Activated T-helper 2 cell treated with anti-CD3 and anti-CD28 coated beads, Interferon-gamma antibody, Interleukin-2, Interleukin-4, amounts not matched to agents 10 μg/mL and 5 μg/mL and 100 μg/mL, durations not matched to agents 14 hours and 24 hours and 36 hours (primary cell): ENCODE results near the gene PIGX. TPM values are rescaled to one million over a fixed set of nuclear protein-coding genes. Genes with fewer than 3 reads are reported as not detected.
"Not testable (repeated sequence)": the region's sequence is repeated elsewhere in the genome, so short reads cannot be mapped to it uniquely, and the experiment has no call there.

Experiments
- DNase-seq: peaks from one replicate; pipeline ENCODE4 v3.0.0; 2021; ENCODE audit warnings: low spot score
- H3K27ac Mint-ChIP-seq: one replicate; pipeline ENCODE4 v1.8.0; 2021; ENCODE audit warnings: mixed read lengths
- H3K27me3 Mint-ChIP-seq: one replicate; pipeline ENCODE4 v1.8.0; 2021; ENCODE audit warnings: low read depth, mixed read lengths
- H3K36me3 Mint-ChIP-seq: one replicate; pipeline ENCODE4 v1.8.0; 2021; ENCODE audit warnings: low read depth, mixed read lengths
- H3K4me1 Mint-ChIP-seq: one replicate; pipeline ENCODE4 v1.8.0; 2021; ENCODE audit warnings: low read depth, mixed read lengths
- H3K4me3 Mint-ChIP-seq: one replicate; pipeline ENCODE4 v1.8.0; 2021; ENCODE audit warnings: low read depth, mild to moderate bottlenecking, moderate library complexity, mixed read lengths
- H3K9me3 Mint-ChIP-seq: one replicate; pipeline ENCODE4 v1.8.0; 2021; ENCODE audit warnings: mixed read lengths
- intact Hi-C: fragments of 100-400 bp; cut with micrococcal nuclease; formaldehyde crosslinking; loops from one replicate; pipeline ENCODE4 v1.15.1; 2023
- total RNA-seq: library from RNA; stranded (reverse); gene quantifications from 2 replicates; pipeline ENCODE4 v1.2.3, GENCODE V29; 2022

The PIGX gene
- total RNA-seq, 1 donor from 2014 or later, result 65.7 TPM

DNA sequence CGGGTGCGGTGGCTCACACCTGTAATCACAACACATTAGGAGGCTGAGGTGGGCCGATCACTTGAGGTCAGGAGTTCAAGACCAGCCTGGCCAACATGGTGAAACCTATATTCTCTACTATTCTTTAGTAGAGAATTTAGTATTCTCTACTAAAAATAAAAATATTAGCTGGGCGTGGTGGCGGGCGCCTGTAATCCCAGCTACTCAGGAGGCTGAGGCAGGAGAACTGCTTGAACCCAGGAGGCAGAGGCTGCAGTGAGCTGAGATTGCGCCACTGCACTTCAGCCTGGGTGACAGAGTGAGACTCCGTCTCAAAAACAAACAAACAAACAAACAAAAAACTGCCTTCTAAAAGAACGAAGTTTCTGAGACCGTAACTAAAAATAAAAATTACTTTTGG lies 31.4 kb downstream of the PIGX start:
- not testable (repeated sequence) for H3K27me3 Mint-ChIP-seq, DNase-seq, H3K4me3 Mint-ChIP-seq, H3K27ac Mint-ChIP-seq
- peaks cover 17% of the 10 kb centered on the region for H3K9me3 Mint-ChIP-seq
- H3K36me3 Mint-ChIP-seq, result peaks cover 58% of the 10 kb centered on the region
- peaks cover 30% of the 10 kb centered on the region for H3K4me1 Mint-ChIP-seq
- intact Hi-C loops, result loop anchor here (5.0 kb wide), 1 partner anchor 59 kb away; no protein-coding TSS in a partner anchor

DNA sequence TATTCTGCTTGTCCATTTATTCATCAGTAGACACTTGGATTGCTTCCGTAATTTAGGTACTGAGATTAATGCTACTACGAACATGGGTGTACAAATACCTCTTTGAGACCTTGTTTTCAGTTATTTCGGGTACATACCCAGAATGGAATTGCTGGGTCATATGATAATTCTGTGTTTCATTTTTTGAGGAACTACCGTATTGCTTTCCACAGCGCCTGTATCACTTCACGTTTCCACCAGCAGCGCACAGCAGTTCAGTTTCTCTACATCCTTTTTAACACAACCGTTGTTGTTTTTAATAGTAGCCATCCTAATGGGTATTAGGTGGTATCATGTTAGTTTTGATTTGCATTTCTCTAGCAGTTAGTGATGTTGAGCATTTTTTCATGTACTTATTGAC lies 36.9 kb downstream of the PIGX start:
- no peak for DNase-seq
- H3K4me3 Mint-ChIP-seq, result no peak overlapping the region
- H3K27ac Mint-ChIP-seq, result no peak overlapping the region
- peaks cover 84% of the 10 kb centered on the region for H3K36me3 Mint-ChIP-seq
- intact Hi-C loops, result no loop called here
- no peaks in the 10 kb centered on the region for H3K27me3 Mint-ChIP-seq
- peaks cover 28% of the 10 kb centered on the region for H3K4me1 Mint-ChIP-seq
- H3K9me3 Mint-ChIP-seq, result peaks cover 21% of the 10 kb centered on the region

DNA sequence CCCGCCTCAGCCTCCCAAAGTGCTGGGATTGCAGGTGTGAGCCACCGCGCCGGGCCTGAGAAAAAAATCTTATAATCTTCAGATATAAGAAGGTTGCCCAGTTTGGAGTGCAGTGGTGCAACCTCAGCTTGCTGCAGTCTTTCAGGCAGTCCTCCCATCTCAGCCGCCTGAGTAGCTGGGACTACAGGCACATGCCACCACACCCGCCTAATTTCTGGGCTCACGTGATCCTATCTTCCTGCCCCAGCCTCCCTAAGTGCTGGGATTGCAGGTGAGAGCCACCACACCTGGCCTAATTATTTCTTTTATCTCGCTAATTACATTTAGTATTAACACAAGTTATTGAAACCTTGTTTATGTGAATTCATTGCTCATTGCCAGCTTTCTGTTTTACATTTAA lies 41.0 kb downstream of the PIGX start:
- peaks cover 91% of the 10 kb centered on the region for H3K36me3 Mint-ChIP-seq
- no peak overlapping the region for H3K27ac Mint-ChIP-seq

DNA sequence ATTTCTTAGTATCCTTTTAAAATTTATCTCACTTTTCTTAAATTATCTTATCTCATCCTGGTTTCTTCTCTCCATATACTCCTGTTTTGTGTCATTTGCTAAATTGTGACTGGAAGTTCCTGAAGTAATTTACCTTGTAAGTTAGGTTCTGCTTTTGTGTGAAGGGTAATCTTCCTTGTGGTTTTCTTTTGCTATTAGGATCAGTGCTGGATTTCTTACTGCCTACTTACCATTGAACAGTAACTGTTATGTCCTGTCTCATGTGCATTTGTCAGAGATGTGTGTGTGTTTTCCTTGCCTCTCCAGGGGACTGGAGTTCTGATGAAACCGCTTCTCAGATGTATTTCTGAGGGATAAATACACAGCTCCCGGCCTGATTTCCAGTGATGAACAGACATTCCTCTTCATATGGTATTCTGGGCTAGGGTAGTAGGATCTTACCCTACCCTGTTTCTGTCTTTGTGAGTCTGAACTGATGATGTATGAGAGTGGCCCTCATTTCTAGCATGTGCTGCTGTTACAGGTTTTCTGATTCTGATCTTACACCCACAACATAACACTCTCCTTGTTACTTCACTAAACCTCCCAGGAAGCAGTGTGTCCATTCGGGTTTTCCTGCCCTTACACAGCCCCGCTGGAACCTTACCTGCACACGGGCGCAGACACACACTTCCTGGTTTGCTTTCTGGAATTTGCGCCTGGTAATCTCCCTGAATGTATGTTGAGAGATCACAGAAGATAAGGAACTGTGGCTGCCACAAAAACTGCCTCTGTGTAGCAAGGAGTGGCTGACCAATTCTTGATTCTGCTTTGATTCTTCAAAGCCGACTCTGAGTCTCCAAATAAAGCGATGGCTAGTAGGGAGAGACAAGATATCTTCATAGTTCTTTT lies 42.2 kb downstream of the PIGX start:
- Mint-ChIP-seq H3K4me3 (no peak overlapping the region), H3K27me3 (no peaks in the 10 kb centered on the region), H3K4me1 (peaks cover 40% of the 10 kb centered on the region), H3K9me3 (peaks cover 25% of the 10 kb centered on the region), H3K27ac (peak overlapping the region; percentile 62), H3K36me3 (peaks cover 82% of the 10 kb centered on the region)
- DNase-seq, result no peak
- intact Hi-C loops, result loop anchor here (2.0 kb wide), 1 partner anchor 14 kb away; no protein-coding TSS in a partner anchor

More for the DNA sequence above, 41.0 kb downstream of the PIGX start:
- Mint-ChIP-seq H3K4me1 (peaks cover 45% of the 10 kb centered on the region), H3K27me3 (no peaks in the 10 kb centered on the region), H3K4me3 (no peak overlapping the region), H3K9me3 (peaks cover 33% of the 10 kb centered on the region)
- intact Hi-C loops, result no loop called here
- DNase-seq, result no peak

DNA sequence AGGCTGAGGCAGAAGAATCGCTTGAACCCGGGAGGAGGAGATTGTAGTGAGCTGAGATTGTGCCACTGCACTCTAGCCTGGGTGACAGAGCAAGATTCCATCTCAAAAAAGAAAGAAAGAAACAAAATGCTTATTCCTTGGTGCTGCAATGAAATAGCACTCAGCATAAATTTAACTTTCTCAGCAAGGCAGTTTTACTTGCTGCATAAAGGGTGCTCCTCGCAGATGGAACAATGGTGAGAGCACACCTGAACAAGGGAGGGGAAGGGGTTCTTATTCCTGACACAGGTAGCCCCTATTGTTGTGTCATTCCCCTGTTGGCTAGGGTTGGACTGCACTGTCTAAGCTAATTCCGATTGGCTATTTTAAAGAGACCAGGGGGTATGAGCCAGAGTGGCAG lies 44.6 kb downstream of the PIGX start:
- peaks cover 29% of the 10 kb centered on the region for H3K9me3 Mint-ChIP-seq
- intact Hi-C loops, result no loop called here
- H3K4me1 Mint-ChIP-seq, result peaks cover 33% of the 10 kb centered on the region
- no peaks in the 10 kb centered on the region for H3K27me3 Mint-ChIP-seq
- no peak overlapping the region for H3K4me3 Mint-ChIP-seq
- H3K36me3 Mint-ChIP-seq, result peaks cover 68% of the 10 kb centered on the region
- H3K27ac Mint-ChIP-seq, result peak overlapping the region; percentile 1
- no peak for DNase-seq

DNA sequence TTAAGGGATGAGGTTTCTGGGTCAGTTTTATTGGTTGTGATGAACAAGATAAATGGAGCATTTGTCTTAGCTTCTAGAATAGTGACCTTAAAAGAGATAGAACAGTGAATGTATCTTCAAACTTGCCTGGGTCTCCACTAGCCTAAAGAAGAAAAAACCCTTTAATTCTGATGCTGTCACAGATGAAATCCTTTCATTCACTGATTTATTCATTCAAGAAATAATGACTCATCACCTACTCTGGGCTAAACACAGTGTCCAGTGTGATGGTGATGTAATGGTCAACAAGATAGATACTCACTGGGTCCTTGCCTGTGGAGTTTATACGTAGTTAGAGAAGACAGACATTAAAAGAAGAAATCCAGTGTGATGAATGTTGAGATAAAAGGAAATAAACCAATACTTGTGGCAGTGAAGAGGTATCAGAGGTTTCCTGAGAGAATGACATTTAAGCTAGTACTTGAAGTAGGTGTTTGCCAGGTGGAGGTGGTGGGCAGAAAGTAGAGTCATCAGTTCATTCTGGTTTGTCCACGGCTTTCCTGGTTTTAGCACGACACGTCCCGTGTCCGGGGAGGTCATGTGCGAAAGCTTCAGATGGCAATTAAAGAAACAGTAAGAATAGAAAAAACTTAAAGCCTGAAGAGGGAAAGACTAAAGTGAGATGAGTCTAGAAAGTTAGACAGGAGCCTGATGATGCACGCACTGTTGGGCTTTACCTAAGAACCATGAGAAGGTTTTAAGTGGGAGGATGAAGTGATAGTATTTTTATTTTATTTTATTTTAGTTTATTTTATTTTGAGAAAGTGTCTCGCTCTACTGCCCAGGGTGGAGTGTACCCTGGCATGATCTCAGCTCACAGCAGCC lies 45.9 kb downstream of the PIGX start:
- Mint-ChIP-seq H3K9me3 (peaks cover 29% of the 10 kb centered on the region), H3K4me3 (no peak overlapping the region), H3K27ac (peak overlapping the region; percentile 70), H3K4me1 (peaks cover 33% of the 10 kb centered on the region), H3K27me3 (no peaks in the 10 kb centered on the region), H3K36me3 (peaks cover 65% of the 10 kb centered on the region)
- intact Hi-C loops, result no loop called here
- no peak for DNase-seq

DNA sequence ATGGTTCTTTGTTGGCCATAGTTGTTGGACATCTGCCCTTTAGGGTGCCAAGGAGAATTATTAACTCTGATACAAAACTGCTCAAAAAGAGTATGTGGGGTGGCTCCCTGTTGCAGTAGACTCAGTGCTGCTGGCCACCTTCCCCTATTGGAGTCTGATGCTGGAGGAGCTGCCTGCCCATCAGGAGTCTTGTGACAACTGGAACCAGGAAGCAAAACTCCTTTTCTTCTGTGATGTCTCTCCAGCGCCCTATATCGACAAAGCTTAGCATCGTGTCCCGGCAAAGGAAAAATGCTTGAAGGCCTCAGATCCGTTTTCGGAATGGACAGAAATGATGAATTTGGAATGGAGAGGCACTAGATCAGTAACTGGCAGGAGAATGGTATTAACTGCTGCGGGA lies 51.0 kb downstream of the PIGX start:
- Mint-ChIP-seq H3K9me3 (peaks cover 4% of the 10 kb centered on the region), H3K27ac (no peak overlapping the region), H3K4me1 (peaks cover 9% of the 10 kb centered on the region), H3K4me3 (no peak overlapping the region), H3K36me3 (peaks cover 36% of the 10 kb centered on the region), H3K27me3 (no peaks in the 10 kb centered on the region)
- intact Hi-C loops, result no loop called here
- no peak for DNase-seq

DNA sequence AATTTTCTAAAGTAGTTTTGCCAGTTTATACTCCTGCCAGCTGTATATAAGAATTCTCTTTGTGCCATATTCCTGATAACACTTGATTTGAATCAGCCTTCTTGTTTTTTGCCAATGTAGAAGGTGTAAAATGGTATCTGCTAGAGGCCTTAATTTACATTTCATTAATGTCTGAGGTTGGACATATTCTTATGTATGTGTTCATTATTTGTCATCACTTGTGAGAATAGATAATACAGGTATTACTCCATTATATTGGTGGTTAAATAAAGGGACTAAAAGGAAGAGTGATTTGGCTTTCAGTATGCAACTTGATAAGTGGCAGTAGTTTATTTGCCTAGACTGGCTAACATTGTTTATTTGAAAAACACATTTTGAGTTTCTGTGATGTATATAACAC lies 53.3 kb downstream of the PIGX start:
- DNase-seq, result no peak
- Mint-ChIP-seq H3K36me3 (peaks cover 34% of the 10 kb centered on the region), H3K9me3 (peaks cover 4% of the 10 kb centered on the region), H3K27me3 (no peaks in the 10 kb centered on the region), H3K27ac (no peak overlapping the region), H3K4me1 (peaks cover 3% of the 10 kb centered on the region), H3K4me3 (no peak overlapping the region)
- intact Hi-C loops, result no loop called here

DNA sequence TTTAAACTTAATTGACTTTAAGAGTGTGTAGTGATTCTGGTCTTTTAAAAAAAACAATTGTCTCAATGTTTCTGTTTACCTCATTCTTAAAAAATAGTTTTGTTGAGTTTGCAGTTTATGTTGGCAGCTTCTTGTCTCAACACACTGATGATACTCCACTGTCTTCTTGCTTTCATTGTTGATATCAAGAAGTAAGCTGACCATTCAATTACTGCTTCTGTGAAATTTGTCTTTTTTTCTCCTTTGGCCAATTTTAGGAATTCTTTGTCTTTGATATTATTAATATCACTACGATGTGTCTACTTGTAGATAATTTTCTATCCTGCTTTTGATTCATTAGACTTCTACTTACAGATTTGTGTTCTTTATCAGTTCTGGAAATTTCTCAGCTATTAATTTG lies 58.9 kb downstream of the PIGX start:
- intact Hi-C loops, result no loop called here
- Mint-ChIP-seq H3K36me3 (peaks cover 30% of the 10 kb centered on the region), H3K9me3 (no peaks in the 10 kb centered on the region), H3K27ac (no peak overlapping the region), H3K4me1 (peaks cover 26% of the 10 kb centered on the region), H3K27me3 (no peaks in the 10 kb centered on the region), H3K4me3 (no peak overlapping the region)
- DNase-seq, result no peak

DNA sequence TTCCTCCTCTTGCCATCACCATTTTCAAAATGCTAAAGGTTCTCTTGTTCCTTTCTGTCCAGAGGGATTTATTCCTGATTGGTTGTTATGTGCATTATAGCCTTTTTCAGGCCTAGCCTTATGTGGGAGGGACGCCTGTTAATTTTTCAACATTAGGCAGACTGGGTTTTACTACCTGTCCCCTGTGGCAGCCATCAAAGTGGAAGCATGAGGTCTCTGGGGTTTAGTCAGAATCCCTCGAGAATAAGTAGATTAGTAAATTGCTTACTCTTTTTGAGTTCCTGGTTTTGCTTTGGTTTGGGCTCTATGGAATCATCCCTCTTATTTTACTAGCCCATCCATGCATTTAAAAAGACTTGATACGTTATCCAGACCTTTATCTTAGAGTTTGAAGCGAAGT lies 59.9 kb downstream of the PIGX start:
- Mint-ChIP-seq H3K4me3 (no peak overlapping the region), H3K36me3 (peaks cover 33% of the 10 kb centered on the region), H3K9me3 (no peaks in the 10 kb centered on the region), H3K27me3 (no peaks in the 10 kb centered on the region), H3K27ac (peak overlapping the region; percentile 33), H3K4me1 (peaks cover 26% of the 10 kb centered on the region)
- intact Hi-C loops, result no loop called here
- no peak for DNase-seq

DNA sequence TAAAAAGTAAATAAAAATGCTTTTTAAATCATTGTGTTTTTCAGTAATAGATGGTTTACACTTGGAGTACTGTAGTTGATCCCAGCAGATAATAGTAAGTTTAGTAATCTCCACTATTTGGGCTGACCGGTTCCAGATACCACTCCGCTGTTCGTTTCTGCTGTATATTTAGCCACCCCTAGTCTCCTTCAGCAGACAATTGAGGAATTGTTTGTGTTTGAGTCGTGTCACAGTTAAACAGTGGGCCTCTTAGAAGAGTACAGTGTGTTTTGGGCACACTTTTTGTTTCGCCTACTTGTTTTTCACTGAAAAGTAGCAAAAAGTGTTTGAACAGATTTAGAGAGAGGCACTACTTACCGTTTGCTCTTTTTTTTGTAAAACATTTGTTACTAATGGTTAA lies 60.7 kb downstream of the PIGX start:
- Mint-ChIP-seq H3K4me1 (peaks cover 26% of the 10 kb centered on the region), H3K4me3 (no peak overlapping the region), H3K36me3 (peaks cover 36% of the 10 kb centered on the region), H3K27me3 (no peaks in the 10 kb centered on the region), H3K9me3 (no peaks in the 10 kb centered on the region), H3K27ac (no peak overlapping the region)
- intact Hi-C loops, result no loop called here
- no peak for DNase-seq

DNA sequence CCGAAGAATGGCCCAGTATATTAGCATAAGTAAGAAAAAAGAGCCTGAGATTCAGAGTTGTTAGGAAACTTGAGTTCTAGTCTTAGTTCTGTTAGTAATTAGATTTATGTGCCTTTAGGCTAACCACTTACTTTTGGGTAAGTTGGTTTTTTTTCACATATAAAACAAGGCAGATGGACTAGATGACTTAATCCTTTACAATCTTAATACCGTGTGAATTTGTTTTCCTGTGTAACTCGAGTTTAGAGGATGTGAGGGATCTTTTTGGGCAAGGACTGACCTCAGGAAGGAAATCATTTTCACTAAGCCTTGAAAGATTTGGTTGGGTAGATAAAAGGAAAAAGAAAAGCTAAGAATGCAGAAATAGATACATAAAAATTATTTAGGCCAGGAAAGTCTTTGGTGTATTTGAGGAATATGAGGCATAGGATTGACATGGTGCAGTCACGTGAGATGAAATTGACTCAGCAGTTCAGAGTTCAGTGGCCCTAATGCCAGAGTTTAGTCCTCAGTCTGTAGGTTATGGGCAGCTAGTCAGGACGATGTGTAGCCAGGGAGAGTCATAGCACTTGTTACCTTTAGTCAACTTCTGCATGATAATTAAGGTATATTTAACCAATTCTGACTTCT lies 62.1 kb downstream of the PIGX start:
- Mint-ChIP-seq H3K4me3 (no peak overlapping the region), H3K9me3 (peaks cover 3% of the 10 kb centered on the region), H3K27me3 (no peaks in the 10 kb centered on the region), H3K4me1 (peaks cover 29% of the 10 kb centered on the region), H3K36me3 (peaks cover 47% of the 10 kb centered on the region), H3K27ac (peak overlapping the region; percentile 13)
- intact Hi-C loops, result no loop called here
- no peak for DNase-seq
